GM19324 (cell line): ENCODE data around the gene PLEKHB1.

Experiments used
- ATAC-seq: cut with Tn5 transposase; IDR thresholded peaks from one replicate; pipeline ENCODE4 v1.9.1; 2021; ENCODE audit warnings: mild to moderate bottlenecking, moderate library complexity; ENCODE audit not compliant: unreplicated experiment, low FRiP score

Gene PLEKHB1

GRCh38 chr11:73645972-73646631 lies at the start of gene PLEKHB1:
TSS of gene PLEKHB1 (plus strand) at chr11:73646581. CDS start at chr11:73646609, 28 bp downstream.
- no peak for ATAC-seq

- ATAC-seq, result no peak
These were observed 48.9 kb upstream of the PLEKHB1 start for GRCh38 chr11:73597336-73597955.

GRCh38 chr11:73597956-73598718 lies 48.2 kb upstream of the PLEKHB1 start, which contains the start of gene FAM168A:
TSS of gene FAM168A (minus strand) at chr11:73598112. CDS start at chr11:73468474, 129,638 bp downstream.
- peak; percentile 98 for ATAC-seq

GRCh38 chr11:73598719-73599379 lies 47.5 kb upstream of the PLEKHB1 start:
- ATAC-seq, result no peak

- ATAC-seq, result no peak
These were observed 33.7 kb upstream of the PLEKHB1 start for GRCh38 chr11:73612601-73613140.

GRCh38 chr11:73614591-73614990 lies 31.8 kb upstream of the PLEKHB1 start:
- no peak for ATAC-seq

GRCh38 chr11:73622926-73623593 lies 23.3 kb upstream of the PLEKHB1 start:
- no peak for ATAC-seq

- ATAC-seq, result no peak
These were observed 22.7 kb upstream of the PLEKHB1 start for GRCh38 chr11:73623686-73624085.

GRCh38 chr11:73625696-73626318 lies 20.6 kb upstream of the PLEKHB1 start:
- ATAC-seq, result no peak

GRCh38 chr11:73629907-73630306 lies 16.5 kb upstream of the PLEKHB1 start:
- no peak for ATAC-seq

GRCh38 chr11:73632996-73633395 lies 13.4 kb upstream of the PLEKHB1 start:
- ATAC-seq, result no peak

- no peak for ATAC-seq
These were observed 12.4 kb upstream of the PLEKHB1 start for GRCh38 chr11:73633999-73634398.

GRCh38 chr11:73635721-73636120 lies 10.7 kb upstream of the PLEKHB1 start:
- no peak for ATAC-seq

- ATAC-seq, result no peak
These were observed 10.1 kb upstream of the PLEKHB1 start for GRCh38 chr11:73636249-73636648.

GRCh38 chr11:73637012-73637411 lies 9.4 kb upstream of the PLEKHB1 start:
- no peak for ATAC-seq

- no peak for ATAC-seq
These were observed 5.8 kb upstream of the PLEKHB1 start for GRCh38 chr11:73640592-73640991.

GRCh38 chr11:73641668-73642067 lies 4.7 kb upstream of the PLEKHB1 start:
- ATAC-seq, result no peak

- no peak for ATAC-seq
These were observed 1.0 kb upstream of the PLEKHB1 start for GRCh38 chr11:73645121-73645969.
